ENCODE results near the gene USP40.

USP40 gene

DNA sequence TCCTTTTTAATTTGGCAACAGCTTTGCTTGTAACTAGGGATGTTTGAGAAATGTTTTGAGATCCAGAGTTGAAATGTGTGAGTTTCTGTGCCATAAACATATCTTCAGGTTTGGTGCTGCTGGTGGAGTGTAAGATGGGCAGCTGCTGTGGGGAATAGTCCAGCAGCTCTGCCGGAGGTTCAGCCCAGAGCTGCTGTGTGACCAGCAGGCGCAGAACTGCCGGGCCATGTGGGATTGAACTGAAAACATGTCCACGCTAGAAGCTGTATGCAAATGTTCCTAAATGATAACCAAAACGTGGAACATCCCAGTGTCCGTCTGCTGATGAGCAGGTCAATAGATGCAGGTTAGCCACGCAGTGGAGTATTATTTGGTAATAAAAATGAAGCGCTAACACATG, 112.7 kb downstream of the USP40 start:
- Histone ChIP-seq H3K27me3 (replicated peaks; ENCODE audit: control insufficient read depth, insufficient read depth, low read length, poor library complexity, severe bottlenecking) (no peaks in the 10 kb centered on the region), H3K4me1 (ENCODE audit: control insufficient read depth, insufficient read depth, low read length, poor library complexity, severe bottlenecking) (no peaks in the 10 kb centered on the region), H3K27ac (ENCODE audit: insufficient read depth, low read length, poor library complexity, severe bottlenecking) (no peak overlapping the region), H3K4me3 (ENCODE audit: insufficient read depth, low read depth, low read length, poor library complexity, severe bottlenecking) (no peak overlapping the region), H3K9me3 (ENCODE audit: control insufficient read depth, low read length) (no peaks in the 10 kb centered on the region), H3K36me3 (ENCODE audit: control insufficient read depth, insufficient read depth, low read length) (peaks cover 99% of the 10 kb centered on the region)
- DNase-seq, result no peak

- no peaks in the 10 kb centered on the region for H3K9me3 ChIP-seq (ENCODE audit: control insufficient read depth, low read length)
- H3K4me1 ChIP-seq (ENCODE audit: control insufficient read depth, insufficient read depth, low read length, poor library complexity, severe bottlenecking), result no peaks in the 10 kb centered on the region
- H3K4me3 ChIP-seq (ENCODE audit: insufficient read depth, low read depth, low read length, poor library complexity, severe bottlenecking), result no peak overlapping the region
- no peaks in the 10 kb centered on the region for H3K27me3 ChIP-seq (replicated peaks; ENCODE audit: control insufficient read depth, insufficient read depth, low read length, poor library complexity, severe bottlenecking)
- no peak overlapping the region for H3K27ac ChIP-seq (ENCODE audit: insufficient read depth, low read length, poor library complexity, severe bottlenecking)
- DNase-seq, result no peak
- peaks cover 99% of the 10 kb centered on the region for H3K36me3 ChIP-seq (ENCODE audit: control insufficient read depth, insufficient read depth, low read length)
These were observed 113.3 kb downstream of the USP40 start for GRCh38 chr2:233453111-233453915.

GRCh38 chr2:233451950-233452349, 114.6 kb downstream of the USP40 start:
- Histone ChIP-seq H3K27me3 (replicated peaks; ENCODE audit: control insufficient read depth, insufficient read depth, low read length, poor library complexity, severe bottlenecking) (no peaks in the 10 kb centered on the region), H3K27ac (ENCODE audit: insufficient read depth, low read length, poor library complexity, severe bottlenecking) (no peak overlapping the region), H3K4me3 (ENCODE audit: insufficient read depth, low read depth, low read length, poor library complexity, severe bottlenecking) (no peak overlapping the region), H3K4me1 (ENCODE audit: control insufficient read depth, insufficient read depth, low read length, poor library complexity, severe bottlenecking) (no peaks in the 10 kb centered on the region), H3K36me3 (ENCODE audit: control insufficient read depth, insufficient read depth, low read length) (peaks cover 99% of the 10 kb centered on the region), H3K9me3 (ENCODE audit: control insufficient read depth, low read length) (no peaks in the 10 kb centered on the region)
- DNase-seq, result no peak

DNA sequence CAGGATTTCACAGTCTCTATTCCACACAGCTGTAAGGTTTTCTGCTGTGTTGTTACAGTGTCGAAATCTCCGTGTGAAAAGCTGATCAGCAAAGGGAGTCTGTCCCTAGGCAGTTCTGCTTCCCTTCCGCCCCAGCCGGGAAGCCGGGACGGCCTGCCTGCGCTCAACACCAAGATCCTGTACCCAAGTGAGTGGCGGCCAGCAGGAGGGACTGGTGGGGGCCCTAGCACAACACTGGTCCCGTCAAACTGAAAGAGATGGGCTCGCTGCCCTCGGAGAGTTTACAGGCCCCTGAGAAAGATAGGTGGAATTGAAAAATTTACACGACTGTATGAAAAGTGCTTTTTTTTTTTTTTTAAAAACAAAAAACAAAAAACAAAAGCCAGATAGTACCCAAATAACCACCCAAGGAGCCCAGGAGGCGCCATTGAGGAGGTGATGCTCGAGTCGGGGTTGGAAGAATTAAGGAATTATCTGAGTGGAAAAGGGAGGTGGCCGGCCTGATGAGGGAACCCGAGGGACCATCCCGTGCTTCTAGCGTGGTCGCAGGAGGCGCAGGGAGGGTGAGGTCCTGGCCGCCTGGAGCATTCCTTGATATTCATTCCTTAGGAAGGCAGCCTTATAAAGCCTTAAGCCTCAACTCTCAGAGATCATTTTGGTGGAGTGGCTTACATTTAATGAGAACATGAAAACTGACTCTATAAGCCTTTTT, 115.6 kb downstream of the USP40 start:
- Histone ChIP-seq H3K4me1 (ENCODE audit: control insufficient read depth, insufficient read depth, low read length, poor library complexity, severe bottlenecking) (no peaks in the 10 kb centered on the region), H3K27me3 (replicated peaks; ENCODE audit: control insufficient read depth, insufficient read depth, low read length, poor library complexity, severe bottlenecking) (no peaks in the 10 kb centered on the region), H3K9me3 (ENCODE audit: control insufficient read depth, low read length) (no peaks in the 10 kb centered on the region), H3K4me3 (ENCODE audit: insufficient read depth, low read depth, low read length, poor library complexity, severe bottlenecking) (no peak overlapping the region), H3K36me3 (ENCODE audit: control insufficient read depth, insufficient read depth, low read length) (peaks cover 99% of the 10 kb centered on the region), H3K27ac (ENCODE audit: insufficient read depth, low read length, poor library complexity, severe bottlenecking) (no peak overlapping the region)
- no peak for DNase-seq

DNA sequence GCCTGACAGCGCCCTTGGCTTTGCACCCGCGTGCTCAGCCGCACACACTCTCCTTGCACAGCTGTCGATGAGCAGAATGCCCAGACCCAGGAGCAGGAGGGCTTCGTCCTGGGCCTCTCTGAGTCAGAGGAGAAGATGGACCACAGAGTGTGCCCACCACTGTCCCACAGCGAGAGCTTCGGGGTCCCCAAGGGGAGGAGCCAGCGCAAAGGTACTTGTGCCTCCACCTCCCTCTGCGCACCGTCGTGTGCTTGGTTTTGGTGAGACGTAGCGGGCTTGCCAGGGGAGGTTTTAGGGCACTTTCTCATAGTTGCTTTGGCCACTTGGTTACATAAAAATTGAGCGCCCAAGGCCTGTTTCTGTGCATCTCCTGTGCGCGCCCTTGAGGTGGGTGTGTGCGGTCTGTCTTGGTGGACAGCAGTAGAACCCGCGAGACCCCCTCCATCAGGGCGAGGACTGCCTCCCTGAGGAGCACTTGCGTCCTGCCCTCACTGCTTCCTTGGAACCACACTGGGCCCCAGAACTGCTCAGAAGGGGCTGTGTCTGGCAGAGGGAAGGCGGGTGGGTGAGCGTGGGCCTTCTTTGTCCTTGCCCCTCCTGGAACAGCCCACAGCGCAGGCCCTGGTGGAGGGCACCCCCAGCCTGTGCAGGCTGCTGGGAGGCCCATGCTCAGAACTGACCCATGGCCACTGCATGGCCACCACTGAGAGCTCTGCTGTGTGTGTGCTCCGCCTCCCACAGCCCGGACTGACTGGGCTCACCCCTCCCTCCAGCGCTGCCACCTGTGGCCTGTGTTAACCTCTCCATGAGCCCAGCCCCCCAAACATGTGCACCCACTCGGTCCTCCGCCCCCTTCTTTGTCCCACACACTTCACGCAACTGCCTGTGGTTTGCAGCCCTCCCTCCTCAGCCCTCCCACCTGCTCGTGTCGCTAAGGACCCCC, 116.4 kb downstream of the USP40 start:
- Histone ChIP-seq H3K27ac (ENCODE audit: insufficient read depth, low read length, poor library complexity, severe bottlenecking) (no peak overlapping the region), H3K9me3 (ENCODE audit: control insufficient read depth, low read length) (no peaks in the 10 kb centered on the region), H3K4me3 (ENCODE audit: insufficient read depth, low read depth, low read length, poor library complexity, severe bottlenecking) (no peak overlapping the region), H3K36me3 (ENCODE audit: control insufficient read depth, insufficient read depth, low read length) (peaks cover 99% of the 10 kb centered on the region), H3K4me1 (ENCODE audit: control insufficient read depth, insufficient read depth, low read length, poor library complexity, severe bottlenecking) (no peaks in the 10 kb centered on the region), H3K27me3 (replicated peaks; ENCODE audit: control insufficient read depth, insufficient read depth, low read length, poor library complexity, severe bottlenecking) (no peaks in the 10 kb centered on the region)
- DNase-seq, result no peak

DNA sequence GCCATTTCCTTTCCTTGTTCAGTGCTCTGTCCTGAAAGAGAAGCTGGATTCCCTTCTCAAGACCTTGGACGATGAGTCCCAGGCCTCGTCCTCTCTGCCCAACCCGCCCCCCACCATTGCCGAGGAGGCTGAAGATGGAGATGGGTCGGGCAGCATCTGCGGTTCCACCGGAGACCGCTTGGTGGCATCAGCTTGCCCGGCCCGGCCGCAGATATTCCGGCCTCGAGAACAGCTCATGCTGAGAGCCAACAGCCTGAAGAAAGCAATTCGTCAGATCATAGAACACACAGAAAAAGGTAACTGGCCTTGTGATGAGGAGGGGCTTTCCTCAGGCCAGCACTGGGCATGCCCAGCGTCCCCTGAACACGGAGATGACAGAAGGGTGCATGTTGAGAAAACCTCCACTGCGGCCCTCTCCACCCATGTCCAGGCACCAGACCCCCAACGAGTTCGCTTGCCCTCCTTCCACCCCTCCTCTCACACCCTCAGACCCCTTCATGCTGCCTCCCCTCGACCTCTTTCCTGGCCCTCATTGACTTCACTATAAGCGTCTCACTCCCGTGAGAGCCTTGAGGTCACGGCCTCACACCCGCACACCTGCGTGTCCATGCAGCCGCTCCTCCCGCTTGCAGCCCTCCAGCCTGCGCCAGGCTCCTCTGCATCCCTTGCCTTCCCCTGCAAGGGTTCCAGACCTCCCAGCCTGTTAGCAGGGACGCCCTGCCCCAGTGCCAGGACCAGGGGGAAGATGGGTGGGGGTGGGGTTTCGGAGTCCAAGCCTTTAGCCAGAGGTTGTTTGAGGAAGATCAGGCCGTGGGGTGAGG, 117.3 kb downstream of the USP40 start:
- H3K27me3 ChIP-seq (replicated peaks; ENCODE audit: control insufficient read depth, insufficient read depth, low read length, poor library complexity, severe bottlenecking), result no peaks in the 10 kb centered on the region
- H3K4me1 ChIP-seq (ENCODE audit: control insufficient read depth, insufficient read depth, low read length, poor library complexity, severe bottlenecking), result no peaks in the 10 kb centered on the region
- no peaks in the 10 kb centered on the region for H3K9me3 ChIP-seq (ENCODE audit: control insufficient read depth, low read length)
- H3K36me3 ChIP-seq (ENCODE audit: control insufficient read depth, insufficient read depth, low read length), result peaks cover 100% of the 10 kb centered on the region
- no peak for DNase-seq
- H3K27ac ChIP-seq (ENCODE audit: insufficient read depth, low read length, poor library complexity, severe bottlenecking), result no peak overlapping the region
- H3K4me3 ChIP-seq (ENCODE audit: insufficient read depth, low read depth, low read length, poor library complexity, severe bottlenecking), result no peak overlapping the region

DNA sequence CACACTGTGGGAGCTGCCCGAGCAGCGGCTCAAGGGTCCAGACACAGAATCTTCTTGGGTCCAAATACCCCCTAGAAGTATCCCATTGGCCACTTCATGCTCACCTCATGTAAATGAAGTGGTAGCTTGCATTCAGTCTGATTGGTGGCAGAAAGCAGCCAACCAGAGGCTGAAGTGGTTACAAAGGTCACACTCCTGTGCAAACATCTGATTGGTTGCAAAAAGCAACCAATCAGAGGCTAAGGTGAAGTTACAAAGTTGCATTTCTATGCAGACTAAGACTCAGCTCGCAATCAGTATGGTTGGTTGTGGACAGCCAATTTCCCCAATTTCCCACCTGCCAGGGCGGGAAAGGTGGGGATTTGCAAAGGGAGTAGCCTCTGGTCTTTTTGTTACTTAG, 118.0 kb downstream of the USP40 start:
- no peaks in the 10 kb centered on the region for H3K4me1 ChIP-seq (ENCODE audit: control insufficient read depth, insufficient read depth, low read length, poor library complexity, severe bottlenecking)
- DNase-seq, result no peak
- no peaks in the 10 kb centered on the region for H3K9me3 ChIP-seq (ENCODE audit: control insufficient read depth, low read length)
- no peak overlapping the region for H3K27ac ChIP-seq (ENCODE audit: insufficient read depth, low read length, poor library complexity, severe bottlenecking)
- no peaks in the 10 kb centered on the region for H3K27me3 ChIP-seq (replicated peaks; ENCODE audit: control insufficient read depth, insufficient read depth, low read length, poor library complexity, severe bottlenecking)
- peaks cover 97% of the 10 kb centered on the region for H3K36me3 ChIP-seq (ENCODE audit: control insufficient read depth, insufficient read depth, low read length)
- no peak overlapping the region for H3K4me3 ChIP-seq (ENCODE audit: insufficient read depth, low read depth, low read length, poor library complexity, severe bottlenecking)

- DNase-seq, result no peak
- no peak overlapping the region for H3K4me3 ChIP-seq (ENCODE audit: insufficient read depth, low read depth, low read length, poor library complexity, severe bottlenecking)
- peaks cover 3% of the 10 kb centered on the region for H3K4me1 ChIP-seq (ENCODE audit: control insufficient read depth, insufficient read depth, low read length, poor library complexity, severe bottlenecking)
- no peaks in the 10 kb centered on the region for H3K9me3 ChIP-seq (ENCODE audit: control insufficient read depth, low read length)
- H3K36me3 ChIP-seq (ENCODE audit: control insufficient read depth, insufficient read depth, low read length), result peaks cover 94% of the 10 kb centered on the region
- H3K27ac ChIP-seq (ENCODE audit: insufficient read depth, low read length, poor library complexity, severe bottlenecking), result no peak overlapping the region
- H3K27me3 ChIP-seq (replicated peaks; ENCODE audit: control insufficient read depth, insufficient read depth, low read length, poor library complexity, severe bottlenecking), result no peaks in the 10 kb centered on the region
These were observed 118.4 kb downstream of the USP40 start for GRCh38 chr2:233448220-233448559.

DNA sequence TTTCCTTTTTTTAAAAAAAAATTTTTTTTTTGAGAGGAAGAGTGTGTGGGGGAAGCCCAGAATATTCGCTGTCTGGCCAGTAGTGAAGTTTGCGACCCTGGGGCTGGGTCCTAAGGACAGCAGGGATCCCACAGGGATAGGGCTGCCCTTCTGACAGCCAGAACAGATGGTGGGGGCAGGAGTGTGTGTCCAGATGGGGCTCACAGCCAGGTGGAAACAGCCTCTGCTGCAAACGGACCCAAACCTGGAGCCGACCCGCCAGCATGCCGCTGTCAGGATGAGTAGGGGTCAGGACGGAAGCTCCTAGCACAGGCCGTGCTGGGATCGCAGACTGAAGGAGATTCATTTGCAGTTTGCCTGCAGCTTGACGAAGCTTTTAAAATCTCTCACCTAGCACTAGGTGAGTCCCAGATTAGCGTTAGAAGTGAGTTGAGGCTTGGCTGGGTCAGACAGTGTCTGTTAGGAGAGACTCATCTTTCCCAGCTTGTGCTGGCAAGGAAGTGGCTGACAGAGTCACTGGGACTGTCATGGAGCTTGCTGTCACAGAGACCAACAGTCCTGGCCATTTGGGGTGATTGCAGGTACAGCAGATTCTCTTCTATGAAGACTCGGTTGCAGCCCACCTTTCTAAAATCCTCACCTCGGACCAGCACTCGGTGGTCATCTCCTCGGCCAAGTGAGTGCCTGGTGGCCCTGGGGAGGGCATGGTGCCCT, 118.9 kb downstream of the USP40 start:
- Histone ChIP-seq H3K9me3 (ENCODE audit: control insufficient read depth, low read length) (no peaks in the 10 kb centered on the region), H3K27ac (ENCODE audit: insufficient read depth, low read length, poor library complexity, severe bottlenecking) (no peak overlapping the region), H3K4me3 (ENCODE audit: insufficient read depth, low read depth, low read length, poor library complexity, severe bottlenecking) (no peak overlapping the region), H3K27me3 (replicated peaks; ENCODE audit: control insufficient read depth, insufficient read depth, low read length, poor library complexity, severe bottlenecking) (no peaks in the 10 kb centered on the region), H3K36me3 (ENCODE audit: control insufficient read depth, insufficient read depth, low read length) (peaks cover 88% of the 10 kb centered on the region), H3K4me1 (ENCODE audit: control insufficient read depth, insufficient read depth, low read length, poor library complexity, severe bottlenecking) (peaks cover 3% of the 10 kb centered on the region)
- no peak for DNase-seq

Data from effector memory CD4-positive, alpha-beta T cell (primary cell).